ENCODE measurements around the gene SHISA9. TPM values are rescaled to one million over a fixed set of nuclear protein-coding genes. Genes with fewer than 3 reads are reported as not detected.

The SHISA9 gene
- total and polyA plus RNA-seq, 8 donors, result 0.15 to 1.3 (median 0.38) TPM; not detected in 4

GRCh38 chr16:12925026-12925800 lies 23.8 kb downstream of the SHISA9 start:
- TF ChIP-seq POLR2A (IDR thresholded peaks at IDR 0.05) (no peak), EP300 (IDR thresholded peaks at IDR 0.05) (no peak), POLR2AphosphoS5 (IDR thresholded peaks at IDR 0.05) (no peak)
- TF ChIP-seq, protein P1, sequence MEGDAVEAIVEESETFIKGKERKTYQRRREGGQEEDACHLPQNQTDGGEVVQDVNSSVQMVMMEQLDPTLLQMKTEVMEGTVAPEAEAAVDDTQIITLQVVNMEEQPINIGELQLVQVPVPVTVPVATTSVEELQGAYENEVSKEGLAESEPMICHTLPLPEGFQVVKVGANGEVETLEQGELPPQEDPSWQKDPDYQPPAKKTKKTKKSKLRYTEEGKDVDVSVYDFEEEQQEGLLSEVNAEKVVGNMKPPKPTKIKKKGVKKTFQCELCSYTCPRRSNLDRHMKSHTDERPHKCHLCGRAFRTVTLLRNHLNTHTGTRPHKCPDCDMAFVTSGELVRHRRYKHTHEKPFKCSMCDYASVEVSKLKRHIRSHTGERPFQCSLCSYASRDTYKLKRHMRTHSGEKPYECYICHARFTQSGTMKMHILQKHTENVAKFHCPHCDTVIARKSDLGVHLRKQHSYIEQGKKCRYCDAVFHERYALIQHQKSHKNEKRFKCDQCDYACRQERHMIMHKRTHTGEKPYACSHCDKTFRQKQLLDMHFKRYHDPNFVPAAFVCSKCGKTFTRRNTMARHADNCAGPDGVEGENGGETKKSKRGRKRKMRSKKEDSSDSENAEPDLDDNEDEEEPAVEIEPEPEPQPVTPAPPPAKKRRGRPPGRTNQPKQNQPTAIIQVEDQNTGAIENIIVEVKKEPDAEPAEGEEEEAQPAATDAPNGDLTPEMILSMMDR (IDR thresholded peaks at IDR 0.05), result no peak
- intact Hi-C loops (cut with DNase I; ENCODE audit: low total_unique reads), result no loop called here
- H3K9me3 ChIP-seq, result peaks cover 0 to 3% (median 0%) of the 10 kb centered on the region in 4 donors
- no peaks in the 10 kb centered on the region for H3K4me1 ChIP-seq
- no peak overlapping the region for H3K4me3 ChIP-seq
- H3K27ac ChIP-seq, result no peak overlapping the region
- H3K27me3 ChIP-seq, result no peaks in the 10 kb centered on the region
- DNase-seq, result peak in 1 of 2 donors; percentile 24
- WGBS, 5 donors, result 70 to 76% (median 73%) methylated on average over 7 of the region's 7 CpGs
- H3K36me3 ChIP-seq, result no peaks in the 10 kb centered on the region

DNA sequence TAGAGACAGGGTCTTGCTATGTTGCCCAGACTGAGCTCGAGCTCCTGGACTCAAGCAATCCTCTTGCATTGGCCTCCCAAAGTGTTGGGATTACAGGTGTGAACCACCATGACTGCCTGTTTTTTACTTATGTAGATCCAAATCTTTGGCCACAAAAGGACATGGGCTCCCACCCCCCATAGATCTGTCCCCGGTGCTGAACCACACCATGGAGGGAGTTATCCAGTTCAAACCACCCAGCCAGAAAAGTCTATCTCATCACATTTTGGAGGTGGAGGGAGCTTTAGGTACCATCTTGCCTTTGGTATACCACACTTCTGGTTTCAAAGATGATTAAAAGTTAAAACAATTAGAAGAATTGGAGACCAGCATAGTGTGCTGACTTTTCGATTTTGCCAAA lies 26.2 kb downstream of the SHISA9 start:
- TF ChIP-seq POLR2AphosphoS5 (IDR thresholded peaks at IDR 0.05) (no peak), POLR2A (IDR thresholded peaks at IDR 0.05) (no peak), EP300 (IDR thresholded peaks at IDR 0.05) (no peak)
- TF ChIP-seq, protein P1 (IDR thresholded peaks at IDR 0.05), result no peak

GRCh38 chr16:12930881-12931280 lies 29.5 kb downstream of the SHISA9 start:
- H3K27me3 ChIP-seq, result peaks cover 0 to 5% (median 0%) of the 10 kb centered on the region in 3 donors
- no peak overlapping the region for H3K4me3 ChIP-seq
- no peaks in the 10 kb centered on the region for H3K36me3 ChIP-seq
- H3K27ac ChIP-seq, result no peak overlapping the region
- intact Hi-C loops (cut with DNase I; ENCODE audit: low total_unique reads), result no loop called here
- WGBS, 5 donors, result 76 to 94% (median 87%) methylated on average over 4 of the region's 4 CpGs
- DNase-seq, result no peak
- H3K4me1 ChIP-seq, result no peaks in the 10 kb centered on the region
- TF ChIP-seq EP300 (IDR thresholded peaks at IDR 0.05), result no peak
- TF ChIP-seq, protein P1 (IDR thresholded peaks at IDR 0.05), result no peak
- no peak for TF ChIP-seq POLR2A (IDR thresholded peaks at IDR 0.05)
- TF ChIP-seq POLR2AphosphoS5 (IDR thresholded peaks at IDR 0.05), result no peak
- H3K9me3 ChIP-seq, result peaks cover 0 to 4% (median 1%) of the 10 kb centered on the region in 4 donors

More for the DNA sequence above, 26.2 kb downstream of the SHISA9 start:
- WGBS, 5 donors, result 73 to 84% (median 77%) methylated on average over 3 of the region's 3 CpGs
- H3K4me1 ChIP-seq, result no peaks in the 10 kb centered on the region
- H3K27ac ChIP-seq, result no peak overlapping the region
- DNase-seq, result no peak
- peaks cover 0 to 3% (median under 1%) of the 10 kb centered on the region in 4 donors for H3K9me3 ChIP-seq
- no peak overlapping the region for H3K4me3 ChIP-seq
- H3K36me3 ChIP-seq, result no peaks in the 10 kb centered on the region
- peaks cover 0 to under 1% (median 0%) of the 10 kb centered on the region in 3 donors for H3K27me3 ChIP-seq
- intact Hi-C loops (cut with DNase I; ENCODE audit: low total_unique reads), result no loop called here

DNA sequence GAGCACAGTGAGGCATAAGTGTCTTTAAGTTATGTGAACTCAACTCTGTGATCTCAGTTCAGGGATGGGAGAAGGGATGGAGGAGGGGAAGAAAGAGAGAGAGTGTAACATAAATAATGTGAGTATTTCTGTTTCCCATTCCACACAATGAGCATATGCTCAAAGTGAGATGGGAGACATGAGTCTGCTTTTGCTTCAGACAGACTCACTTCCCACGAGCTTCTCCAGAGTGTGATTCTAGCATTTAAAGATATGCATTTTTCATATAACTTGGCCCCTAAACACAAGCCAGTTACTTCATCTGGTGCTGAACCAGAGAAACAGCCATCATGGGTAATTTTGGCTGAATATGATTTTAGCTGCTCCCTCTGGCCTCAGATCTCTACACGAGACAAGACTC lies 35.0 kb downstream of the SHISA9 start:
- TF ChIP-seq, protein P1 (IDR thresholded peaks at IDR 0.05), result no peak
- no peak for TF ChIP-seq EP300 (IDR thresholded peaks at IDR 0.05)
- no peak for TF ChIP-seq POLR2A (IDR thresholded peaks at IDR 0.05)
- no peak for TF ChIP-seq POLR2AphosphoS5 (IDR thresholded peaks at IDR 0.05)
- H3K36me3 ChIP-seq, result no peaks in the 10 kb centered on the region
- no peak for DNase-seq
- H3K27me3 ChIP-seq, result peaks cover 0 to 5% (median 0%) of the 10 kb centered on the region in 3 donors
- H3K9me3 ChIP-seq, result peaks cover 0 to 4% (median 0%) of the 10 kb centered on the region in 4 donors
- no peak overlapping the region for H3K4me3 ChIP-seq
- H3K4me1 ChIP-seq, result no peaks in the 10 kb centered on the region
- WGBS, 5 donors, result 56 to 81% (median 59%) methylated on average over 2 of the region's 2 CpGs
- intact Hi-C loops (cut with DNase I; ENCODE audit: low total_unique reads), result no loop called here
- no peak overlapping the region for H3K27ac ChIP-seq

Measured in stomach (tissue), 9 donors.